Stimulated activated CD4-positive, alpha-beta T cell treated with anti-CD3 and anti-CD28 coated beads, Interleukin-1b, Interleukin-23, amount 100 ng/mL, for 4 hours (primary cell): Measurements from ENCODE around the gene SUPT20HL1.

Experiments
- DNase-seq, 2 donors: peaks; one replicate each; pipeline ENCODE4 v3.0.0-alpha.2; 2020; ENCODE audit warnings: low read depth in 2 of 2

Gene SUPT20HL1

GRCh38 chrX:24396236-24396930 is 35.9 kb downstream of the SUPT20HL1 start:
- no peak for DNase-seq

- DNase-seq, result no peak
Measured at GRCh38 chrX:24396931-24397279, 36.5 kb downstream of the SUPT20HL1 start.

GRCh38 chrX:24398766-24399165 is 38.3 kb downstream of the SUPT20HL1 start:
- no peak for DNase-seq

- no peak for DNase-seq
Measured at GRCh38 chrX:24399550-24399949, 39.1 kb downstream of the SUPT20HL1 start.

- no peak for DNase-seq
Measured at GRCh38 chrX:24405959-24406358, 45.5 kb downstream of the SUPT20HL1 start.
